ENCODE data around the gene MAL.

Gene MAL

DNA sequence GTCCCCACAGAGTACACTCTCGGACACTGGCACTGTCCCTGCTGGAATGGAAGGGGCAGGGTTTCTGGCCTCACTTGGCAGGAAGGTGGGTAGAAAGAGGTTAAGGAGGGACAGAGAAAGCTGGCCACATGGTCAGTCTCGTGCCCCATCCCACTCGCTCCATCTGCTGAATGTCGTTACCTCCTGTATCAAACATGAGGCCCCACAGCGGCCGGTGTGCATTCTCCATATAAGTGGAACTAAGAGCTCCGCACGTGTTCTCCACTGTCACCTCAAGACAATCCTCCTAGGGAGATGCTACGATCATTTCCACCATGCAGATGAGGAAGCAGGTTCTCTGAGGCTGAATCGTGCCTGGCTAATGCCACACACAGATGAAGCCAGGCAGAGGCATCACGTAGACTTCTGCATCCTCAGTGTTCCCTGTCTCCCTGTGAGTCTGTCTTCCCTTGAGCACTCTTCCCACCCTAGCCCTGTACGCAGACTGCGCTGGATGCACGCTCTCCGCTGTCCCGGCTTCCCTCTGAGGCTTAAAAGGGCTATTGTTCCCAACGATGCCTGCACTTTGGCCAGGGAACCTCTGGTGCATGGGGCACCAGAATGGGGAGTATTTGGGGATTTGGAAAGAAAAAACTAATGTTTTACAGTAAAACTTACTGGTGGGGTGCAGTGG lies 35.1 kb downstream of the MAL start:
- TF ChIP-seq POLR2AphosphoS5 (IDR thresholded peaks at IDR 0.05; ENCODE audit: low read depth, low read length) = no peak
- no peak for TF ChIP-seq SIN3A (IDR thresholded peaks at IDR 0.05; ENCODE audit: borderline replicate concordance, insufficient read depth, low read length)
- no peak for TF ChIP-seq REST (IDR thresholded peaks at IDR 0.05; ENCODE audit: insufficient read depth in 1 of 2, low read depth in 2 of 2, low read length in 2 of 2)
- no peak for TF ChIP-seq FOXP2 (optimal IDR thresholded peaks at IDR 0.05; ENCODE audit: borderline replicate concordance, extremely low read depth, extremely low read length, insufficient read depth)
- no peak for TF ChIP-seq TAF1 (IDR thresholded peaks at IDR 0.05; ENCODE audit: borderline replicate concordance, insufficient read depth, low read length)

DNA sequence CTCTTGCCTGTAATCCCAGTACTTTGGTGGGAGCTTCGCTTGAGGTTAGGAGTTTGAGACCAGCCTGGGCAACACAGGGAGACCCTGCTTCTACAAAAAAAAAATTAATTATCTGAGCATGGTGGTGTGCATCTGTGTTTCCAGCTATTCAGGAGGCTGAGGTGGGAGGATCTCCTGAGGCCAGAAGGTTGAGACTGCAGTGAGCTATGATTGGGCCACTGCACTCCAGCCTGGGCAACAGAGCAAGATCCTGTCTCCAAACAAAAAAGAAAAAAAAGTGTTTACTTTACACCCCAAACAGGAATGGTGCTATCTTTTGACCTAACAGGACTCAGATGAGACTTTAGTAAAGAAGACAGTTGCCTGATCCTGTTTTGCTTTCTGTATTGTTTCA lies 35.6 kb downstream of the MAL start:
- no peak for TF ChIP-seq FOXP2 (optimal IDR thresholded peaks at IDR 0.05; ENCODE audit: borderline replicate concordance, extremely low read depth, extremely low read length, insufficient read depth)
- TF ChIP-seq REST (IDR thresholded peaks at IDR 0.05; ENCODE audit: insufficient read depth in 1 of 2, low read depth in 2 of 2, low read length in 2 of 2) = no peak
- TF ChIP-seq SIN3A (IDR thresholded peaks at IDR 0.05; ENCODE audit: borderline replicate concordance, insufficient read depth, low read length) = no peak
- no peak for TF ChIP-seq TAF1 (IDR thresholded peaks at IDR 0.05; ENCODE audit: borderline replicate concordance, insufficient read depth, low read length)
- TF ChIP-seq POLR2AphosphoS5 (IDR thresholded peaks at IDR 0.05; ENCODE audit: low read depth, low read length) = no peak

DNA sequence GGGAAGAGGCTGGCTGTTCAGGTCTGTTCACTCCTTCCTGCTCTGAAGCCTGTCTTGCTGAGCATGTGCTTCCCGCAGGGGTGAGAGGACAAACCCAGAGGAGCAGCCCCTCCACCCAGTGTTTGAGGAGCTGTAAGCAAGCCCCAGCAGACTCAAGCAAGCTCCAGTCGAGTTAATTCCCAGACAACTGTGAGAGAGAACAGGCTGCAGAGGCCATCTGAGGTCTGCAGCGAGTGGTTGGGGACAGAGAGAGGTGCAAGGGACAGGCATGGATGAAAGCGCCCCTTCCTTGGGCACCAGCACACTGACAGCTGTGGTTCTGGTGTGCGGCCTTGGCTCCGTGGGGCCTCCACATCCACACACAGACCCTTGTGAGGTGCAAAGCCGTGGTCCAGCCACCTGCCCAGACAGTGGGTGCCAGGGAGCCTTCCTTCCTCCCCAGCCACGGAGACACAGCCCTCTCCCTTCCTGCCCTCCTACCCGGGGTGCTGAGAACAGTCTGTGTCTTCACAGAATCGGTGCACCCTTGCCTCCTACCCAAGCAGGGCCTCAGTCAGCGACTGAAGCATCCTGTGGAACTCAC lies 36.2 kb downstream of the MAL start:
- TF ChIP-seq REST (IDR thresholded peaks at IDR 0.05; ENCODE audit: insufficient read depth in 1 of 2, low read depth in 2 of 2, low read length in 2 of 2) (no peak), TAF1 (IDR thresholded peaks at IDR 0.05; ENCODE audit: borderline replicate concordance, insufficient read depth, low read length) (no peak), POLR2AphosphoS5 (IDR thresholded peaks at IDR 0.05; ENCODE audit: low read depth, low read length) (no peak), FOXP2 (optimal IDR thresholded peaks at IDR 0.05; ENCODE audit: borderline replicate concordance, extremely low read depth, extremely low read length, insufficient read depth) (no peak), SIN3A (IDR thresholded peaks at IDR 0.05; ENCODE audit: borderline replicate concordance, insufficient read depth, low read length) (no peak)

DNA sequence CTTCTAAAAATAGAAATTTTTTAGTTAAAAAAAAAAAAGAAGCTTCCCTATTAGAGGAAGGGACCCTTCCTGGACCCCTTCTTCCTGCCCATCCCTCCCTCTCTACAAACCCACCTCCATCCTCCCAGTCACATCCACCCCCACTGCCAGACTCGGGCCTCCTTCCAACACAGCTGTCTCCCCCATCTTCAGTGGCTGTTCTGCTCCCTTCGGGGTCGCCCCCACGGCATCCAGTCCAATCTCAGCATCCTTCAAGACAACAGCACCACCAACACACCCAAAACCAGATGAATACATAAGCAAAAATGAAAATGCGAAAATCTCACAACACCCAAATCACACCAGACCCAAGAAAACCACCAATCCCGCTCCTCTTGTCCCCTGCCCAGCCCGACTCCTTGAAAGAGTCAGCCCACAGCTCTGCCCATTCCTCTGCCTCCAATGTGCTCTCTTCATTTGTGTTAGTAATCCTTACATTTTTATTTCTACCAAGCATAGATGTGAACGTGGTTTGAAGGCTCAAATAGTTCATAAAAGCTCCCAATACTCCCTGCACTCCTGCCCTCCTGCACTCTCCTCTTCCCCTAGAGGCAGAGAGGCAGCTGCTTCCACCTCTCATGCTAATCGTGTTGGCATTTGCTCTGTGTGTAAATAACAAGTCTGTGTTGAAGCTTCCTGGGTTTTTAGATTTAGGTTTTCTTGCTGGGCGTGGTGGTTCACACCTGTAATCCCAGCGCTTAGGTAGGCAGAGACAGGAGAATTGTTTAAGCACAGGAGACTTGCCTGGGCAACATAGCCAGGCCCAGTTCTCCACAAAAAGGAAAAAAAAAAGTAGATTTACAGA lies 37.0 kb downstream of the MAL start:
- TF ChIP-seq POLR2AphosphoS5 (IDR thresholded peaks at IDR 0.05; ENCODE audit: low read depth, low read length) (no peak), FOXP2 (optimal IDR thresholded peaks at IDR 0.05; ENCODE audit: borderline replicate concordance, extremely low read depth, extremely low read length, insufficient read depth) (no peak), SIN3A (IDR thresholded peaks at IDR 0.05; ENCODE audit: borderline replicate concordance, insufficient read depth, low read length) (no peak), REST (IDR thresholded peaks at IDR 0.05; ENCODE audit: insufficient read depth in 1 of 2, low read depth in 2 of 2, low read length in 2 of 2) (no peak)
